Neural cell (in vitro differentiated cells): Measurements from ENCODE around the gene KCNAB1. TPM values are rescaled to one million over a fixed set of nuclear protein-coding genes. Genes with fewer than 3 reads are reported as not detected.

Experiments
- H2AFZ ChIP-seq: fragments of 200-600, 300-800 bp; sonication (generic), shearing (Covaris generic); 2 replicates; pipeline ENCODE4 v1.6.0; 2014; ENCODE audit warnings: low read depth, mild to moderate bottlenecking, antibody characterized with exemption, low read length, moderate library complexity
- H3F3A ChIP-seq: fragments of 200-600 bp; shearing (Covaris generic); 2 replicates; pipeline ENCODE4 v1.6.1; 2016; ENCODE audit warnings: mild to moderate bottlenecking, moderate library complexity, mixed read lengths, antibody characterized with exemption, low read length; ENCODE audit not compliant: insufficient read depth, poor library complexity, severe bottlenecking
- H3K27ac ChIP-seq: fragments of 200-600, 300-800 bp; sonication (generic), shearing (Covaris generic); 2 replicates; pipeline ENCODE4 v1.5.1; 2014; ENCODE audit warnings: mild to moderate bottlenecking, low read length, moderate library complexity
- H3K27me3 ChIP-seq: fragments of 300-800, 200-600 bp; sonication (generic), shearing (Covaris generic); 2 replicates; pipeline ENCODE4 v1.6.0; 2014; ENCODE audit warnings: mild to moderate bottlenecking, low read depth, low read length, moderate library complexity; ENCODE audit not compliant: insufficient read depth
- H3K36me3 ChIP-seq: fragments of 300-800, 200-600 bp; sonication (generic), shearing (Covaris generic); 2 replicates; pipeline ENCODE4 v1.5.1; 2014; ENCODE audit warnings: mild to moderate bottlenecking, antibody characterized with exemption, low read length, moderate library complexity; ENCODE audit not compliant: insufficient read depth
- H3K4me2 ChIP-seq: fragments of 300-800, 200-600 bp; sonication (generic), shearing (Covaris generic); 2 replicates; pipeline ENCODE4 v1.6.0; 2014; ENCODE audit warnings: mild to moderate bottlenecking, low read length
- H3K4me3 ChIP-seq: fragments of 300-800, 200-600 bp; sonication (generic), shearing (Covaris generic); 2 replicates; pipeline ENCODE4 v1.5.1; 2014; ENCODE audit warnings: mild to moderate bottlenecking, low read length, moderate library complexity
- H3K79me2 ChIP-seq: fragments of 200-600 bp; shearing (Covaris generic); replicated peaks from 2 replicates; pipeline ENCODE4 v1.6.0; 2014; ENCODE audit warnings: mild to moderate bottlenecking, low read length, moderate library complexity; ENCODE audit not compliant: insufficient read depth
- H3K9ac ChIP-seq: fragments of 300-800, 200-600 bp; sonication (generic), shearing (Covaris generic); 2 replicates; pipeline ENCODE4 v1.6.1; 2016; ENCODE audit warnings: mild to moderate bottlenecking, low read length, mixed read lengths
- H3K9me2 ChIP-seq: fragments of 200-600 bp; shearing (Covaris generic); 2 replicates; pipeline ENCODE4 v1.6.1; 2016; ENCODE audit warnings: mild to moderate bottlenecking, low read length, mixed read lengths; ENCODE audit not compliant: insufficient read depth
- H3K9me3 ChIP-seq: fragments of 200-600, 300-800 bp; sonication (generic), shearing (Covaris generic); 2 replicates; pipeline ENCODE4 v1.6.1; 2016; ENCODE audit warnings: mild to moderate bottlenecking, mixed run types, low read length, moderate library complexity, mixed read lengths
- H4K20me1 ChIP-seq: fragments of 200-600 bp; shearing (Covaris generic); 2 replicates; pipeline ENCODE4 v1.6.1; 2016; ENCODE audit warnings: mild to moderate bottlenecking, mixed run types; ENCODE audit not compliant: insufficient read depth
- CTCF ChIP-seq: fragments of 450-650 bp; IDR thresholded peaks from 2 replicates; pipeline ENCODE4 v1.5.1; 2014; ENCODE audit warnings: antibody characterized with exemption, mild to moderate bottlenecking, moderate library complexity; ENCODE audit not compliant: poor library complexity, severe bottlenecking
- EP300 ChIP-seq: fragments of 450-650 bp; conservative IDR thresholded peaks from 2 replicates; pipeline ENCODE4 v1.6.1; 2014; ENCODE audit warnings: antibody characterized with exemption, mild to moderate bottlenecking, moderate library complexity; ENCODE audit not compliant: poor library complexity, severe bottlenecking
- EZH2 ChIP-seq: fragments of 200-600, 300-800 bp; shearing (Covaris generic), sonication (generic); IDR thresholded peaks from 2 replicates; pipeline ENCODE4 v1.6.1; 2014; ENCODE audit warnings: antibody characterized with exemption, low read length, borderline replicate concordance, mild to moderate bottlenecking; ENCODE audit not compliant: insufficient read depth, poor library complexity, severe bottlenecking
- MXI1 ChIP-seq: fragments of 450-650 bp; conservative IDR thresholded peaks from 2 replicates; pipeline ENCODE4 v1.6.1; 2014; ENCODE audit warnings: antibody characterized with exemption, mild to moderate bottlenecking; ENCODE audit not compliant: poor library complexity, severe bottlenecking
- POLR2AphosphoS5 ChIP-seq: IDR thresholded peaks from 2 replicates; pipeline ENCODE4 v1.6.1; 2012
- RAD21 ChIP-seq: fragments of 450-650 bp; conservative IDR thresholded peaks from 2 replicates; pipeline ENCODE4 v1.6.1; 2014; ENCODE audit warnings: antibody characterized with exemption, mild to moderate bottlenecking, moderate library complexity
- REST ChIP-seq: IDR thresholded peaks from 2 replicates; pipeline ENCODE4 v1.6.1; 2012; ENCODE audit warnings: borderline replicate concordance
- SMC3 ChIP-seq: fragments of 450-650 bp; conservative IDR thresholded peaks from 2 replicates; pipeline ENCODE4 v1.6.1; 2014; ENCODE audit warnings: antibody characterized with exemption, mild to moderate bottlenecking, moderate library complexity; ENCODE audit not compliant: poor library complexity
- TAF1 ChIP-seq: IDR thresholded peaks from 2 replicates; pipeline ENCODE4 v1.6.1; 2012; ENCODE audit warnings: low read depth
- polyA plus RNA-seq: library from polyadenylated mRNA; depleted of rRNA; stranded (reverse); fragments of >200 nt; gene quantifications from 2 replicates; pipeline ENCODE4 v1.2.3, GENCODE V29; 2014

The KCNAB1 gene
- polyA plus RNA-seq, 1 donor from 2014 or later, result 14.9 TPM

GRCh38 chr3:156271995-156272719 lies 151.8 kb downstream of the KCNAB1 start:
- no peaks in the 10 kb centered on the region for H3K36me3 ChIP-seq
- no peaks in the 10 kb centered on the region for H4K20me1 ChIP-seq
- H3K27ac ChIP-seq, result no peak overlapping the region
- no peak overlapping the region for H3K4me2 ChIP-seq
- no peaks in the 10 kb centered on the region for H3K9me3 ChIP-seq
- no peak overlapping the region for H2AFZ ChIP-seq
- H3F3A ChIP-seq, result no peaks in the 10 kb centered on the region
- no peaks in the 10 kb centered on the region for H3K79me2 ChIP-seq
- H3K9ac ChIP-seq, result no peak overlapping the region
- TF ChIP-seq POLR2AphosphoS5 (no peak), TAF1 (no peak), SMC3 (no peak), CTCF (no peak), REST (no peak)
- H3K9me2 ChIP-seq, result no peaks in the 10 kb centered on the region
- no peaks in the 10 kb centered on the region for H3K27me3 ChIP-seq
- no peak overlapping the region for H3K4me3 ChIP-seq

GRCh38 chr3:156273111-156273694 lies 152.8 kb downstream of the KCNAB1 start:
- Histone ChIP-seq H3K9me3 (no peaks in the 10 kb centered on the region), H3K79me2 (no peaks in the 10 kb centered on the region), H3K9ac (no peak overlapping the region), H2AFZ (no peak overlapping the region), H3K4me2 (no peak overlapping the region), H3K4me3 (no peak overlapping the region), H4K20me1 (no peaks in the 10 kb centered on the region), H3K27me3 (no peaks in the 10 kb centered on the region), H3K27ac (no peak overlapping the region), H3K9me2 (no peaks in the 10 kb centered on the region), H3F3A (no peaks in the 10 kb centered on the region), H3K36me3 (no peaks in the 10 kb centered on the region)
- no peak for TF ChIP-seq REST
- TF ChIP-seq SMC3, result no peak
- no peak for TF ChIP-seq TAF1
- no peak for TF ChIP-seq RAD21
- no peak for TF ChIP-seq MXI1
- TF ChIP-seq CTCF, result no peak
- TF ChIP-seq EP300, result no peak
- no peak for TF ChIP-seq POLR2AphosphoS5
- no peak for TF ChIP-seq EZH2
